DMS153 treated with DMSO at 0.1 percent for 48 hours (cell line): Measurements from ENCODE around the gene SLC38A10.

Source experiments
- DNase-seq: peaks from one replicate; lab custom pipeline; 2025; ENCODE audit not compliant: unreplicated experiment; lab: John Stamatoyannopoulos, UW

Gene SLC38A10

GRCh38 chr17:81295031-81295675 is at the start of gene SLC38A10:
Gene SLC38A10 (minus strand): TSS chr17:81295307. CDS start chr17:81294921, 386 bp downstream.
- DNase-seq = peak; percentile 81

- DNase-seq = no peak
These were observed 47.4 kb upstream of the SLC38A10 start for GRCh38 chr17:81342269-81343070.

- no peak for DNase-seq
These were observed 46.6 kb upstream of the SLC38A10 start for GRCh38 chr17:81341516-81342268.

DNA sequence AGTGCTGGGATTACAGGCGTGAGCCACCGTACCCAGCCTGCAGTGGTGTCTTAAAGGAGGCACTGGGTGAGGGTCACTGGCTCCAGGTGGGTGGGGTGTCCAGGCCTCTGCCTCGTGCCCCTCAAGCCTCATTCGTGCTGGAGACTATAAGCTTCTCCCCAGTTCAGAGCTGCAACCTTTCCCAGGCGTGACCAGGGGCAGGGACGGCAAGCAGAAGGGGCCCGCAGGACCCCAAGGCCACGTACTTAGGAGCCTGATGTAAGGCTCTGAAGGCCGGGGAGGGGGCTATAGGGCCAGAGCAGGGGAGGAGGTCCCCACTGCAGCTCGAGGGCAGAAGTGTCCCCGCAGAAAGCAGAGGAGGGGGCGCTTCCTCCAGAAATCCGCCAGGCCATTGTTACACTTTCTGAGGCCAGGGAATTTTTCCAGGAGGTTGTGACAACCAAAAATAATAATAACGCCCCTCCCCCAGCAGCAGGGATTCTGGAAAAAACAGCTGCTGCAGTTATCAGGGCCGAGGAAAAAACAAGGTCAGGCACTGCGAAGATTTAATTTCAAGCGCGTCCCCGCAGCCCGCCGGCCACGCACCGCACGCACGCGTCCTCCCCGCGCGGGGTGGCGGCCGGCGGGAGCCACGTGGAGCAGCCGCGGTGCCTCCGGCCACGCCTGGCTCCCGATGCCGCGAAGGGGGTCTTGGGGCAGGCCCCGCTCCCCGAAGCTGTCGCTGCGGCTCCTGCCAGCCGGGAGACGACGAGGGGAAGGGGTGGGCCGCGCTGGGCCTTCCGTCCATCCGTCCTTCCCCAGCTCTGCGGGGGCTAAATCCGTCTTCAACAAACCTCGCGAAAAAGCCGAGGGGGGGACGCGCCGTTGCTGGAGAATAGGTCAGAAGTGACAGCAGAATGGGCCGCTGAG is 45.8 kb upstream of the SLC38A10 start:
- no peak for DNase-seq

DNA sequence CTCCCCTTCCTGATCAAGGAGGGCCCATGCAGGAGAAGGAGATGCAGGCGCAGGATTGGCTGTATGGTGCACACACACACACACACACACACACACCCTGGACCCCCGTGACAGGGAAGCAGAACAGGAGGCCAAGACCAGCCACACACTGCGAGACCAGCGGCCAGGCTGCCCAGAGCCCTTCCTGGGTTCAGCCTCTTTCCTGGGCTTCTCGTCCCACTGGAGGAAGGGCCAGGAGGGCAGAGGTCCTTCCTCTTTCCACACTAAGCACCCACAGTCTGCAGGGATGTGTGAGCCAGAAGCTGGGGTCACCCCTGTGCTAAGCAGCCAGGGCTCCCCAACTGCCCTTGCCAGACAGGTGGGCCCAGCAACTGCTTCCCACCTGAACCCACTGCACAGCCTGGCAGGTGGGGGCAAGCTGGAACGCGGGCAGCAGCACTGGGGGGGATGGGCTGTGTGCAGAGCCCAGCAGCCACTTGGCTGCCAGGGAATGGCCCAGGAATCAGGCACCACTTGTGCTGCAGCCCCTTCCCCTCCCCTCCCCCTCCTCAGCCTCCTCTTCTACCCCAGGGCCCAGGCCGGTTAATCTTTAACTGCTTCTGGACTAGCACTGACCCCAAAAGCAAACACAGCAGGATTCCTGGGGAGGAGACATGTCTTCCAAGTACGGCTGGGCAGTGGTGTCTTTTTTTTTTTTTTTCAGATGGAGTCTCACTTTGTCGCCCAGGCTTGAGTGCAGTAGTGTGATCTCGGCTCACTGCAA is 44.6 kb upstream of the SLC38A10 start:
- DNase-seq = no peak

DNA sequence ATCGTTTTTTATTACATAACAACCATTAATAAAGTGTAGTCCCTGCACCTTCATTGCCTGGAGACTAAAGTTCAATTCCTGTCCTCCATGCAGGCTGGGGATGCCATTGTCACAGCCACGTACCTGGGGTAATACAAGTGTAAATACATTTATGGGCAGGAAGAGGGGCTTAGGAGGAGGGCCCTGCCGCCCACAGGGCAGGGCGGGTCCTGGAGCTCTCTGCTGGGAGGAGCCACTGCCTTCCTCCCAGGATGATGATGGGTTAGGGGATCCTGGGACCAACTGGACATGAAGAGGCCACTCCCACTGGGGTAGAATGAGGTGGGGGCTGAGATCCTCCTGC is 44.1 kb upstream of the SLC38A10 start:
- no peak for DNase-seq

DNA sequence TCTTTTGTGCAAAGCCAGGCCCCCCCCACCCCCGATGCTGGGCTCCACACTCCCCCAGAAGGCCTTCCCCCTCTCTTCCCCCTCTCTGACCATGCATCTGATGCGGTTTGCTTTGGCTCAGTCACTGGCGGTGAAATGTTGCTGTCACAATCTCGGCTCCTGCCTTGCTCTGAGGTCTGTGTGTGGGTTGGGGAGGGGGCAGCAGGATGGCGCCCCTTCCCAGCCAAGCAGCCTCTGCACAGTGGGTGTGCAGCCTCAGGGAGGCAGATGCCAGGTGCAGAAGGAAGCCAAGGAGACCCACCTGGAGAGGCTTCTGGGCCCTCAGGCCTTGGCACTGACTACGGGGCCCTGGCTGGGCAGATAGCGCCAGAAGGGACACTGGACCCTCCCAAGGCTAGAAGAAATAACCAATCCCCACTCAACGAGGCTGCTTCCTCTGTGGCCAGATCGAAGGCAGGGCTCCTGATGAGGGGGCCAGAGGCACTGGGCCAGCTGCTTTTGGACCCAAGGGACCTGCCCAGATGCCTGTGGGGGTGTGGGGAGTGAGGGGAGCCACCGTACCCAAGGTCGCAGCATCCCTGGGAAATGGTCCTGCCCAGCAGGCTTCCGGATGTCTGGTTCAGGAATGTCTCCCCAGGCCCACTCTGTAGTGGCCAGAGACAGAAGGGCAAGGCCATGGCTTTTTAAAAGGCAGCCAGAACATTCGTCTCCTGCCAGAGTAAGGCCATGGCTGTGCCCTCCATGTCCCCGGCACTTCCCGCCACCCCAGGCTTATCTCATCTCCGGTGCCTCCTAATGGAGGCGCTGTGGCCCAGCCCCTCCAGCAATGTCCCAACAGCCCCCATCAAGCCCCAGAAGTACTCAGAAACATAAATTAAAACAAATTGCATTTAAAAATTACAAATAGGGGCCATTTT is 43.4 kb upstream of the SLC38A10 start:
- DNase-seq = no peak

GRCh38 chr17:81337476-81337879 is 42.4 kb upstream of the SLC38A10 start:
- DNase-seq = no peak

GRCh38 chr17:81336930-81337325 is 41.8 kb upstream of the SLC38A10 start:
- no peak for DNase-seq

DNA sequence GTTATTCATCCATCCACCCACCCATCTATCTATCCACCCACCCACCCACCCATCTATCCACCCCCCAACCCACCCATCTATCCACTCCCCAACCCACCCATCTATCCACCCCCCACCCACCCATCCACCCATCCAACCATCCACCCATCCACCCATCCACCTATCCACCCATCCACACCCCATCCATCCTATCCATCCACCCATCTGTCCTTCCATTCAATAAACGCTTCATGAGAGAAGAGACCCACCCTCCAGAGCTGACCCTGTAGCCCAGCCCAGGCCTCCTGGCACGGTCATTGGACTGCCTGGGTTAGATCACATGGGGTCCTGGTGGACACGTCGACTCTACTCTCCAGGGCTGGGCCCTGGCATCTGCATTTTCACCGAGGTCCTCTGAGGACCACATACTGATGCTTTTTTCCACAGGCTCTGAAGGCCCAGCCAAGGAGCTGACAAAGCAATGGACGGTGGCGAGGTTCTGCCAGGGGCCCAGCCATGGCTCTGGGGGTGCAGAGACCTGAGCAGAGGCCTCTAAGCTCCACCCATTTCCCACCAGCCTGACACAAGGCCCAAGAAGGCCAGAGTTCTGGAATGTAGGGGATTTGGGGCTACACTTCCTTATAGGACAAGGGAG is 41.3 kb upstream of the SLC38A10 start:
- no peak for DNase-seq

GRCh38 chr17:81335773-81336157 is 40.7 kb upstream of the SLC38A10 start:
- DNase-seq = no peak

DNA sequence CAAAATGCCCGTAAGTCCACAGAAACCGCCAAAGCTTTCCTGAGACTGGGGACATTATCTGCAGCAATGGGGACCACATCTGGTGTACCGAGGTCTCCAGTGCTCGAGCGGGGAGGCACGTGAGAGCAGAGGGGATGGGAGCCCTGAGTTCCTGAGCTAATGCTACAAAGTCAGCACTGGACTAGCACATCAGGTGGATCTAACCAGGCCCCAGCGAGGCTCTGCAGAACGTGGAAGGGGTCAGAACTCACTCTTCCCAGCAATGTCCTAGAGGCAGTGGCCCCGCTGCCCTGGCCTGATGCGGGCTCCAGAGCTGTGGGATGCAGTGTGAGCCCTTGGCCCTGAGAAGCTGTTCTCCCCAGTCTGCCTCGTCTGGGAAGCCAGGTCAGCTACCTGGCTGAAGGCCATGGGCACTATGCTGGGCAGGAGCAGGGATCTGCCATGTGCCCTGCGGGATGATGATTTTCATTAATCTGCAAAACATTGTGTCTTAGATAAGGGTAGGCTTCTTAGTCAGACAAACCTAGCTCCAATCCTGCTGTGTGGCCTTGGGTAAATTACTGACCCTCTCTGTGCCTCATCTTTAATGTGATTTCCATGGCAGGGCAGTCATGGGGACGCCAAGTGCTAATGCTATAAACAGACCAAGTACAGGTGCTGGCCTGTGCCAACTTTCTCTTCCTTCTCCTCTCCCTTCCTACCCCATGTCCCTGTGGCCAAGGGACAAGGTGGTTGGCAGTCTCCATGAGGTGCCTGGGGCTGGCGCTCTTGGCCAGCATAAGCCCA is 40.1 kb upstream of the SLC38A10 start:
- DNase-seq = no peak

GRCh38 chr17:81334391-81334901 is 39.3 kb upstream of the SLC38A10 start:
- no peak for DNase-seq

DNA sequence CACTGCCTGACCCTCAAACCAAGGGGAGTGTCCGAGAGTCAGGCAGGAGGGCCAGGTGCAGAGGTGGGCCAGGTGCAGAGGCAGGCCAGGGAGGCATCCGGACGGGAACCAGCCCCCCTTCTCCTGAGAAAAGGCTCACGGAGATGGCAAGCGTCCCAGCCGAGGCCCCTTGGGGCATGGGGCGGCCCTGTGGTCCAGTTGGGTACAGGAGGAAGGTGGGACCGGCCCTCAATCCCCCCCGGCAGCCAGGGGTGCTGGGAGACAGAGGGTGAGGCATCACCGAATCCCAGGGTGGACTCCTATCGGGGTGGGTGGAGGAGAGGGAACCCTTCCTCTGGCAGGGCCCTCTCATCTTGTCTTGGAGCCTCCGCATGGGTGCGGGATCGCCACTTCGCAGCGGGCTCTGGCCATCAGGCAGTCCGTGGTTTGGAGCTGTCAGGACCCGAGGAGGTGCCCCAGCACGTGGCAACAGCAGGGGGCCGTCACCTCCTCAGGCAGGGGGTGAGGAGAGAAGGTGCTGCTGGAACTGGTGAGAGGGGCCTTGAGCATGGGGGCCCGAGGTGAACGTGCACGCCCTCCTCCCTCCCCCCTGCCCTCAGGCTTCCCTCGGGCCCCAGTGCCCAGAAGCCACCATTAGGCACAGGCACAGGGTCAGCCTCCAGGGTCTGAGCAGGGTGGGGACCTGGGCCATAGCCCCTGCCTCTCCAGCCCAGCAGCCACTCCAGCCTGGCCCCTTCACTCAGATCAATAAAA is 38.7 kb upstream of the SLC38A10 start:
- DNase-seq = no peak

- peak; percentile 15 for DNase-seq
These were observed 37.9 kb upstream of the SLC38A10 start for GRCh38 chr17:81332914-81333528.

DNA sequence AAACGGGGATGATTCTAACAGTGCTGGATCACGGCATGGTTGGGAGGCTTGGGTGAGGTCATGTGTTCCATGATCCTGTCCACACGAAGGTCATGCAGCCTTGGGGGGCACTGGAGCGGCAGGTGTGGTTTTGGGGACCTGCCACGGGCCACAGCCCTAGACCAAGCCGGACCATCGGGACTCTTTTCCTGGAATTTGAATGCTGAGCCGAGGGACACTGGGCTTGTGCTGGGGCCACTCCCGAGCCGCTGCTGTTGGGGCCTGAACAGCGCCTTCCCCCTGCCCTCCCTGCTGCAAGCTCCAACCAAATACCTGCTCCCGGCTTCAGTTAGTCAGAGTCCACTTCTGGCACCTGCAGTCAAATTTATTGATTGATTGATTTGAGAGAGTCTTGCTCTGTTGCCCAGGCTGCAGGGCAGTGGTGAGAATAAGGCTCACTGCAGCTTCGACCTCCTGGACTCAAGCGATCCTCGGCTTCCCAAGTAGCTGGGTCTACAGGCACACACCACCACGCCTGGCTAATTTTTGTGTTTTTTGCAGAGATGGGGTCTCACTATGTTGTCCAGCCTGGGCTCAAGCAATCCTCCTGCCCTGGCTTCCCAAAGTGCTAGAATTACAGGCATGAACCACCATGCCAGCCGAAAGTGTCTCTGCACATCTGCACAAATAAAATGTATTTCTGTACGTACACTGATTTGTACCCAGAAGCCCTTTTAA is 37.2 kb upstream of the SLC38A10 start:
- no peak for DNase-seq
